ENCODE data around the gene HDHD5.
"Not testable (repeated sequence)": the region's sequence is repeated elsewhere in the genome, so short reads cannot be mapped to it uniquely, and the experiment has no call there.

HDHD5 gene

DNA sequence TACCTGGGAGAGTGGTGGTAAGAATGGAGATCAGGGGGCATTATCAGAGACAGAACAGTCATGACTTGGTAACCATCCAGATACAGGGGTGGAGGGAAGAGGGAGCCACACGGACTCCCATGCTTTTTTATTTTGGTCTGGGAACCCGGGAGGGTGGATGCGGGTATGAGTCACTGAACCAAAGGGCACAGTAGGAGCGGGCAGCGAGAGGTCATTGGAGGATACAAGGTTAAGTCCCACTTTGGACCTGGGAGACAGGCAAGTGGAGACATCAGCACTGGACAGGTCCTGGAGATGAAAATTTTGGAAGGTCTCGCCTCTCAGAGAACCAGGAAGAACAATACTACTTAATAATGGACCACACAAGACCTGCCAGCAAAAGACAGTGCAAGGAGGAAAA is 6.7 kb downstream of the HDHD5 start:
- in situ Hi-C loops (cut with HindIII; ENCODE audit: low pct_ligation_motif_present, low sequenced_read_pairs), result no loop called here
- no peaks in the 10 kb centered on the region for H3K36me3 ChIP-seq (replicated peaks)
- H3K27ac ChIP-seq, result no peak overlapping the region
- no peaks in the 10 kb centered on the region for H3K27me3 ChIP-seq (replicated peaks)
- TF ChIP-seq, protein P1, sequence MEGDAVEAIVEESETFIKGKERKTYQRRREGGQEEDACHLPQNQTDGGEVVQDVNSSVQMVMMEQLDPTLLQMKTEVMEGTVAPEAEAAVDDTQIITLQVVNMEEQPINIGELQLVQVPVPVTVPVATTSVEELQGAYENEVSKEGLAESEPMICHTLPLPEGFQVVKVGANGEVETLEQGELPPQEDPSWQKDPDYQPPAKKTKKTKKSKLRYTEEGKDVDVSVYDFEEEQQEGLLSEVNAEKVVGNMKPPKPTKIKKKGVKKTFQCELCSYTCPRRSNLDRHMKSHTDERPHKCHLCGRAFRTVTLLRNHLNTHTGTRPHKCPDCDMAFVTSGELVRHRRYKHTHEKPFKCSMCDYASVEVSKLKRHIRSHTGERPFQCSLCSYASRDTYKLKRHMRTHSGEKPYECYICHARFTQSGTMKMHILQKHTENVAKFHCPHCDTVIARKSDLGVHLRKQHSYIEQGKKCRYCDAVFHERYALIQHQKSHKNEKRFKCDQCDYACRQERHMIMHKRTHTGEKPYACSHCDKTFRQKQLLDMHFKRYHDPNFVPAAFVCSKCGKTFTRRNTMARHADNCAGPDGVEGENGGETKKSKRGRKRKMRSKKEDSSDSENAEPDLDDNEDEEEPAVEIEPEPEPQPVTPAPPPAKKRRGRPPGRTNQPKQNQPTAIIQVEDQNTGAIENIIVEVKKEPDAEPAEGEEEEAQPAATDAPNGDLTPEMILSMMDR (IDR thresholded peaks at IDR 0.05; ENCODE audit: low read depth, low read length, missing control alignments), result no peak
- H3K4me3 ChIP-seq (ENCODE audit: low read depth, low read length), result no peak overlapping the region
- no peak for DNase-seq

DNA sequence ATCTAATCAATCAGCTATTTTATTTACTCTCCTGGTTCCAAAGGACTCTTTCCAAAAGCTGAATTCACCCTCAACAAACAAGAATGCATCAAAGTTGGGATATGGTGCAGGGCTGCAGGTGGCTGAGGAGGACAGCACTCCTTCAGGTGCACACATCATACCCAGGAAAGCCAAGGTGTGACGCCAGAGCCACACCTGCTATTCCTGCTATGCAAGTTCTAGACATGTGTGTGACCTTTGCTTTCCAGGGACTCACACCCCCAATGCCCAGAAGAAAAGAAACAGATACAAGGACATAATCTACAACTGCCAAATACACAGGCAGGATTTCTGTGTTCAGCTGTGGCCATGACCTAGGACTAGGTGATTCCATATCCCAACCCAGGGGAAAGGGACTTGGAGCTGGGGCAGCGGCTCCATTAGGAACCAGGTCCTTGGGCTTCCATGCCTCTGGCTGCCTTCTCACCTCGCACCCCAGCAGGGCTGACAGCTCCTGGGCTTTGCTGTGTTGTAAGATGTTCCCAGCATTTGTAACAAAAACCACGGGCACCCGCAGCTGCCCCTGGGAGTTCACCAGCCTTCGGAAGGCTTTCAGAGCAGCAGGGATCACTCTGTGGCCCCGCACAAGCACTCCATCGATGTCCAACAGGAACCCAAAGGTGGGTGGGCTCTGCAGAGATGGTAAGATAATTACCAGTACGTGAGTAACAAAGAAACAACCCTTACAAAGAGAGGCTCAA is 9.8 kb downstream of the HDHD5 start:
- no peak overlapping the region for H3K27ac ChIP-seq
- DNase-seq, result no peak
- in situ Hi-C loops (cut with HindIII; ENCODE audit: low pct_ligation_motif_present, low sequenced_read_pairs), result no loop called here
- TF ChIP-seq, protein P1 (IDR thresholded peaks at IDR 0.05; ENCODE audit: low read depth, low read length, missing control alignments), result no peak
- no peak overlapping the region for H3K4me3 ChIP-seq (ENCODE audit: low read depth, low read length)
- H3K36me3 ChIP-seq (replicated peaks), result no peaks in the 10 kb centered on the region
- H3K27me3 ChIP-seq (replicated peaks), result no peaks in the 10 kb centered on the region

DNA sequence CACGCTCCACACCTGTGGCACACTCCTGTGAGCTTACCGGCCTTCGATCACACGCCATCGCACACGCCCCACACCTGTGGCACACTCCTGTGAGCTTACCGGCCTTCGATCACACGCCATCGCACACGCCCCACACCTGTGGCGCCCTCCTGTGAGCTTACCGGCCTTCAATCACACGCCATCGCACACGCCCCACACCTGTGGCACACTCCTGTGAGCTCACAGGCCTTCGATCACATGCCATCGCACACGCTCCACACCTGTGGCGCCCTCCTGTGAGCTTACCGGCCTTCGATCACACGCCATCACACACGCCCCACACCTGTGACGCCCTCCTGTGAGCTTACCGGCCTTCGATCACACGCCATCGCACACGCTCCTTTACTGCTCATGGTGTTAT is 11.6 kb downstream of the HDHD5 start:
- in situ Hi-C loops (cut with HindIII; ENCODE audit: low pct_ligation_motif_present, low sequenced_read_pairs), result not testable (repeated sequence)

DNA sequence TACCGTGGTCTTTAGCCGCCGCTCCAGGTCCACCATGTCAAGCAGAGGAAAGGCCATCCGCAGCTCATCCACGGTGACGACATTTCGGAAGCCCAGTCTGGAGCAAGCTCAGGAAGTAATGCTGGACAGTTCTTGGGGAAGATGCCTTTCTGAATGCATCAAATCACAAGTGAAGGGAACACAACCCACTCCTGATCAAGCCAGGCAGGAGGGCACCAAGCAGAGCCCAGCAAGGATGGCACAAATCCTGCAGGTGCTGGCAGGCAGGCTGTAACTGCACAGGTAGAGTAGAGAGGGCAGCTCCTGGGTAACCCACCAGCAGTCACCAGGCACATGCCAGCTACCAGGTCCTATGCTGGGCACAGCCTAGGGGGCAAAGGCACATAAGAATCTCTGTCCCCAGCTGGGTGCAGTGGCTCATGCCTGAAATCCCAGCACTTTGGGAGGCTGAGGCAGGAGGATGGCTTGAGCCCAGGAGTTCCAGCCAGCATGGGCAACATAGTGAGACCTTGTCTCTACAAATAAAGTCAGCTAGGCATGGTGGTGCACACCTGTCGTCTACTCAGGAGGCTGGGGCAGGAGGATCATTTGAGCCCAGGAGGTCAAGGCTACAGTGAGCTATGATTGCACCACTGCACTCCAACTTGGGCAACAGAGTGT is 13.9 kb downstream of the HDHD5 start:
- in situ Hi-C loops (cut with HindIII; ENCODE audit: low pct_ligation_motif_present, low sequenced_read_pairs), result no loop called here
- H3K36me3 ChIP-seq (replicated peaks), result no peaks in the 10 kb centered on the region
- no peak overlapping the region for H3K27ac ChIP-seq
- TF ChIP-seq, protein P1 (IDR thresholded peaks at IDR 0.05; ENCODE audit: low read depth, low read length, missing control alignments), result no peak
- no peak overlapping the region for H3K4me3 ChIP-seq (ENCODE audit: low read depth, low read length)
- DNase-seq, result no peak
- no peaks in the 10 kb centered on the region for H3K27me3 ChIP-seq (replicated peaks)

More for the DNA sequence above, 11.6 kb downstream of the HDHD5 start:
- not testable (repeated sequence) for H3K4me3 ChIP-seq (ENCODE audit: low read depth, low read length); H3K36me3 ChIP-seq (replicated peaks); DNase-seq; H3K27me3 ChIP-seq (replicated peaks); H3K27ac ChIP-seq

DNA sequence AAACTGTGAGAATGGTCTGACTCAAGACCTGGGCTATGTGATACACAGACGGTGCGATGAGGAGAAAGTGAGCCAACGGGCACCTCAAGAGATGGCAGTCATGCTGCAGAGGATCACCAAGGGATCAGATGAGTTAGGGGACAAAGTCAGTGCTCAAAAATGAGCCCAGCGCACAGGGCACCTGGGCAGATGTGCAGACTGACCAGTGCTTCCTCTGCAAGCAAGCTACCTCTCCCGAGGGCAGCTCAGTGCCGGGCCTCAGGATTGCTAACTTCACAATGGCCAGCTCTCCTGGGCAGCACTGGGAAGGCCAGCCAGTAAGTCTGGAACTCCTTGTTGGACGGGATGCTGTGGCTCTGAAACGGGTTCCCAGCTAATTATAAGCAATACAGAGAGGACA is 15.3 kb downstream of the HDHD5 start:
- Histone ChIP-seq H3K4me3 (ENCODE audit: low read depth, low read length) (no peak overlapping the region), H3K36me3 (replicated peaks) (peaks cover 2% of the 10 kb centered on the region), H3K27me3 (replicated peaks) (no peaks in the 10 kb centered on the region), H3K27ac (no peak overlapping the region)
- in situ Hi-C loops (cut with HindIII; ENCODE audit: low pct_ligation_motif_present, low sequenced_read_pairs), result no loop called here
- DNase-seq, result no peak
- TF ChIP-seq, protein P1 (IDR thresholded peaks at IDR 0.05; ENCODE audit: low read depth, low read length, missing control alignments), result no peak

DNA sequence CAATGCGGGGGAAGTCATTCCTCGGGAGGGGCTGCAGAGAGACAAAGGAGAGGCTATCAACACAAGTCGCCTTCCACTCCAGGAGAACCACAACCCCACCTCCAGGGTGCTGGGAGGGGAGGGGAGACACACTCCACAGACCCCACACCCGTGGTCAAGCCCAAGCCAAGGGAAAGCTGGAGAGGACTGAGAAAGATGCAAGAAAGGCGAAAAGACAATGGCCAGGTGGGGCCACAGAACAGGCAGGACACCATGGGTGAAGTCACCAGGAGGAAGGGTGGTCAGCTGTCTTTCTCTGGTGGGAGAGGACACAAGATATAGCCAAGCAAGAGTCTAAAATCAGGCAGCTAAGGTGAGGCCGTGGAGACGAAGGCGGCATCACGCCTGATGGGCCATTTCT is 16.0 kb downstream of the HDHD5 start:
- Histone ChIP-seq H3K27ac (no peak overlapping the region), H3K4me3 (ENCODE audit: low read depth, low read length) (no peak overlapping the region), H3K27me3 (replicated peaks) (no peaks in the 10 kb centered on the region), H3K36me3 (replicated peaks) (peaks cover 2% of the 10 kb centered on the region)
- in situ Hi-C loops (cut with HindIII; ENCODE audit: low pct_ligation_motif_present, low sequenced_read_pairs), result no loop called here
- TF ChIP-seq, protein P1 (IDR thresholded peaks at IDR 0.05; ENCODE audit: low read depth, low read length, missing control alignments), result no peak
- DNase-seq, result no peak
